DMS114 treated with DMSO at 0.1 percent for 48 hours (cell line): ENCODE data around the gene OAS1.

Experiments
- DNase-seq: peaks from one replicate; lab custom pipeline; 2025; ENCODE audit not compliant: unreplicated experiment; lab: John Stamatoyannopoulos, UW

The OAS1 gene

DNA sequence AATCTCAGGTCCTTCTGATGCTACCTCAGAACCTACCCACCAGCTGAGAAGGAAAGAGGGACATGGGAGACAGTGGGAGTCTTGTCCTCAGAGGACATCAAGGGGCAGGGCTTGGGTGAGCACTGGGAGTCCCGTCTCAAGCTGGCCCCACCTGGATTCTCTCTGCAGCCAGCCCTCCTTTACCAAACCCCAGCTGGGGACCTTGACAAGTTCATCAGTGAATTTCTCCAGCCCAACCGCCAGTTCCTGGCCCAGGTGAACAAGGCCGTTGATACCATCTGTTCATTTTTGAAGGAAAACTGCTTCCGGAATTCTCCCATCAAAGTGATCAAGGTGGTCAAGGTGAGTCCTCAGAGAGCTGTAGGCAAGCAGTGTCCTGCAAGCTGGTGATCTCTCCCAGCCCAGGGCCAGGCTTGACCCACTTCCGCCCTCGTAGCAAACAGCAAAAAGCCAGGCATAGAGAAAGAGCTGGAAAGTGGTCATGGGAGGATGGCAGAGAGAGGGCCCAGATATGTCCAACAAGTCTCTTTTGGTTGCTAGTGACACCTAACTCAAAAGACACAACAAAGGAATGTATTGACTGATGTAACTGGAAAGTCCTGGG is 57.4 kb downstream of the OAS1 start:
- no peak for DNase-seq

DNA sequence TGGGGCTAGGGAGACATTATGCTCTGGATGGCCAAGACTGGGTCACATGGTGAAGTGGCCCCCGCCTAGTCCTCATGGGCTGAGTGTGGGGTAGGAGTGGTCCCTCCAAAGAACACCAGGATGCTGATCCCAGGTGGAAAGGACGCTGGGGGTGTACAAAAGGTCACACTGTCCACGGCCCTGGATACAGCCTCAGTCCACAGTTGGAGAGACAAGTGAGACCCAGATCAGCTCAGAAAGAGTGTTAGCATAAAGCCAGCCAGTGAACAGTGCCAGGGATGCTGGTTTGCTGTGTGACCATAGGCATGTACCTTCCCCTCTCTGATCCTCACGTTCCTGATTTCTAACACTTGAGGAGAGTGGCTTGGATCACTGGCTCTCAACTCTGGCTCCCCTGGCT is 58.2 kb downstream of the OAS1 start:
- DNase-seq: no peak

DNA sequence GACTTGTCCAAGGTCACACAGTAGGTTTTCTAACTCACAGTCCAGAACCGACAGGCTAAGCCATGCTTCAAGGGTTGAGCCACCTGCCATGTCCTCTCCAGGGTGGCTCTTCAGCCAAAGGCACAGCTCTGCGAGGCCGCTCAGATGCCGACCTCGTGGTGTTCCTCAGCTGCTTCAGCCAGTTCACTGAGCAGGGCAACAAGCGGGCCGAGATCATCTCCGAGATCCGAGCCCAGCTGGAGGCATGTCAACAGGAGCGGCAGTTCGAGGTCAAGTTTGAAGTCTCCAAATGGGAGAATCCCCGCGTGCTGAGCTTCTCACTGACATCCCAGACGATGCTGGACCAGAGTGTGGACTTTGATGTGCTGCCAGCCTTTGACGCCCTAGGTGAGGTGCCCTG is 58.9 kb downstream of the OAS1 start:
- no peak for DNase-seq

DNA sequence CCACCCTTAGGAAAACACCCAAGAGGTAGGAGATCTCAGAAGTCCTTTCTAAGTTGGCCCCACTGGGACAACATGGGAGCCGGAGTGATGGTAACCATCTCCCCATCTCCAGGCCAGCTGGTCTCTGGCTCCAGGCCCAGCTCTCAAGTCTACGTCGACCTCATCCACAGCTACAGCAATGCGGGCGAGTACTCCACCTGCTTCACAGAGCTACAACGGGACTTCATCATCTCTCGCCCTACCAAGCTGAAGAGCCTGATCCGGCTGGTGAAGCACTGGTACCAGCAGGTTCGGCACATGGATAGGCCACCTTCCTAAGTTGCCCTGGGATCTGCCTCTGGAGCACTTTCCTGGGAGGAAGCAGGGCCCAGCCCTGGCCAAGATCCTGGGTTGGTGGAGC is 60.5 kb downstream of the OAS1 start:
- DNase-seq: no peak

DNA sequence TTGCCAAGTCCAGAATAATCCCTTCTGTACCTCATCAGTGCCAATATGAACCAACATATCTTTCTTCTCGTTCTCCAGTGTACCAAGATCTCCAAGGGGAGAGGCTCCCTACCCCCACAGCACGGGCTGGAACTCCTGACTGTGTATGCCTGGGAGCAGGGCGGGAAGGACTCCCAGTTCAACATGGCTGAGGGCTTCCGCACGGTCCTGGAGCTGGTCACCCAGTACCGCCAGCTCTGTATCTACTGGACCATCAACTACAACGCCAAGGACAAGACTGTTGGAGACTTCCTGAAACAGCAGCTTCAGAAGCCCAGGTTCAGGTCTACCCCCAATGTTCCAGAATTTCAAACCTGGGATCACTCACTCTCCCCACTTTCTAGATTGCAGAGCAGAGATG is 61.1 kb downstream of the OAS1 start:
- DNase-seq: no peak
